CD4-positive, alpha-beta memory T cell (primary cell): ENCODE measurements around the gene AP5S1. TPM values are rescaled to one million over a fixed set of nuclear protein-coding genes. Genes with fewer than 3 reads are reported as not detected.
A peak's percentile ranks its signal among the peaks of the same experiment; 100 is the strongest.
"Not testable (repeated sequence)": the region's sequence is repeated elsewhere in the genome, so short reads cannot be mapped to it uniquely, and the experiment has no call there.

ENCODE experiments used
- CTCF ChIA-PET: fragments of 350-600 bp; sonication (Branson Sonifier 250); formaldehyde crosslinking; loops from one replicate; lab custom pipeline; 2021; ENCODE audit warnings: inconsistent platforms; ENCODE audit not compliant: partially characterized antibody; lab: Charles Lee
- POLR2A ChIA-PET: fragments of 350-600 bp; sonication (Branson Sonifier 250); formaldehyde crosslinking; loops from one replicate; lab custom pipeline; 2021; ENCODE audit not compliant: partially characterized antibody; lab: Charles Lee
- DNase-seq, 5 donors: peaks; one replicate each; pipeline versions ENCODE4 v3.0.0 to v3.0.0-alpha.2; 2020 to 2022; ENCODE audit warnings: mixed read lengths in 1 of 5
- H3K27ac ChIP-seq: one replicate; pipeline ENCODE4 v1.7.0; 2013; ENCODE audit warnings: low read depth, low read length
- H3K27me3 ChIP-seq: 2 replicates; pipeline ENCODE4 v1.7.0; 2013; ENCODE audit warnings: mild to moderate bottlenecking, low read length, moderate library complexity; ENCODE audit not compliant: insufficient read depth
- H3K36me3 ChIP-seq: 2 replicates; pipeline ENCODE4 v1.7.0; 2013; ENCODE audit warnings: mild to moderate bottlenecking, low read length, moderate library complexity; ENCODE audit not compliant: insufficient read depth
- H3K4me1 ChIP-seq: 2 replicates; pipeline ENCODE4 v1.7.0; 2013; ENCODE audit warnings: mild to moderate bottlenecking, low read length, moderate library complexity; ENCODE audit not compliant: insufficient read depth
- H3K4me3 ChIP-seq, 2 donors: one replicate each; pipeline ENCODE4 v1.7.0; 2013; ENCODE audit warnings: low read length in 2 of 2, mild to moderate bottlenecking in 1 of 2
- H3K9me3 ChIP-seq, 2 donors: one replicate each; pipeline ENCODE4 v1.7.0; 2013; ENCODE audit warnings: low read length in 2 of 2, control low read depth in 1 of 2; ENCODE audit not compliant: control insufficient read depth in 1 of 2
- H3K27ac Mint-ChIP-seq, 7 donors: one replicate each; pipeline ENCODE4 v1.8.0; 2020 to 2021; ENCODE audit warnings: mixed read lengths in 7 of 7, mild to moderate bottlenecking in 6 of 7, inconsistent platforms in 3 of 7, moderate library complexity in 3 of 7
- H3K27me3 Mint-ChIP-seq, 2 donors: one replicate each; pipeline ENCODE4 v1.8.0; 2020 to 2021; ENCODE audit warnings: mixed read lengths in 2 of 2
- H3K36me3 Mint-ChIP-seq, 2 donors: one replicate each; pipeline ENCODE4 v1.8.0; 2020 to 2021; ENCODE audit warnings: mixed read lengths in 2 of 2, inconsistent platforms in 1 of 2, mild to moderate bottlenecking in 1 of 2
- H3K4me1 Mint-ChIP-seq, 4 donors: one replicate each; pipeline ENCODE4 v1.8.0; 2020 to 2021; ENCODE audit warnings: mixed read lengths in 4 of 4, mild to moderate bottlenecking in 1 of 4
- H3K4me3 Mint-ChIP-seq, 8 donors: one replicate each; pipeline ENCODE4 v1.8.0; 2020 to 2021; ENCODE audit warnings: mixed read lengths in 8 of 8, mild to moderate bottlenecking in 7 of 8, moderate library complexity in 6 of 8, inconsistent platforms in 3 of 8
- H3K9me3 Mint-ChIP-seq, 8 donors: one replicate each; pipeline ENCODE4 v1.8.0; 2020 to 2021; ENCODE audit warnings: mixed read lengths in 8 of 8, mild to moderate bottlenecking in 5 of 8, inconsistent platforms in 3 of 8, moderate library complexity in 1 of 8
- intact Hi-C: fragments of 100-400 bp; cut with micrococcal nuclease; formaldehyde crosslinking; loops from one replicate; pipeline ENCODE4 v1.15.1; 2023
- polyA plus RNA-seq, 2 donors: library from polyadenylated mRNA; unstranded; fragments of 300-500 nt; fragmentation: Illumina TruSeq; gene quantifications; one replicate each; pipeline ENCODE4 v1.2.3, GENCODE V29; 2021
- total RNA-seq, 2 experiments: library from RNA; stranded (reverse); gene quantifications; one replicate each; pipeline ENCODE4 v1.2.3, GENCODE V29; 2021

The AP5S1 gene
- total and polyA plus RNA-seq, 4 experiments from 2014 or later, result 10.4 to 16.8 (median 12.8) TPM

GRCh38 chr20:3788685-3789155, 31.6 kb upstream of the AP5S1 start:
- H3K4me3 ChIP-seq, result no peak overlapping the region
- peaks cover 0 to 4% of the 10 kb centered on the region in 2 donors for H3K36me3 Mint-ChIP-seq
- H3K27me3 Mint-ChIP-seq, result no peaks in the 10 kb centered on the region
- no peaks in the 10 kb centered on the region for H3K36me3 ChIP-seq
- CTCF ChIA-PET, result interaction anchor here (1.2 to 5.6 kb wide), 4 partner anchors 21 to 69 kb away, joined by 5 to 61 read pairs (median 16); partner anchors contain the start of gene ADISSP
- peaks cover 18 to 33% (median 27%) of the 10 kb centered on the region in 4 donors for H3K4me1 Mint-ChIP-seq
- POLR2A ChIA-PET, result interaction anchor here (0.6 to 10.0 kb wide), 5 partner anchors 11 to 294 kb away, joined by 3 to 180 read pairs (median 37); partner anchors contain the start of gene AP5S1
- H3K27ac ChIP-seq, result no peak overlapping the region
- H3K9me3 ChIP-seq, result no peaks in the 10 kb centered on the region
- no peaks in the 10 kb centered on the region for H3K27me3 ChIP-seq
- H3K4me3 Mint-ChIP-seq, result peak overlapping the region; percentile 10 to 81 (median 62)
- peak overlapping the region in 4 of 7 donors; percentile 19 to 88 (median 74) for H3K27ac Mint-ChIP-seq
- H3K4me1 ChIP-seq, result peaks cover 37% of the 10 kb centered on the region
- H3K9me3 Mint-ChIP-seq, result peaks cover 0 to 2% (median 0%) of the 10 kb centered on the region in 8 donors
- intact Hi-C loops, result no loop called here
- DNase-seq, result no peak

GRCh38 chr20:3789201-3789600, 31.1 kb upstream of the AP5S1 start:
- peak overlapping the region in 3 of 8 donors; percentile 10 to 70 (median 60) for H3K4me3 Mint-ChIP-seq
- H3K27ac Mint-ChIP-seq, result peak overlapping the region in 2 of 7 donors; percentile 19 to 88
- ChIA-PET POLR2A (interaction anchor here (0.6 to 10.0 kb wide), 5 partner anchors 10 to 294 kb away, joined by 3 to 180 read pairs (median 37); partner anchors contain the start of gene AP5S1), CTCF (interaction anchor here (5.6 kb wide), 1 partner anchor 66 kb away, joined by 61 read pairs; no protein-coding TSS in a partner anchor)
- H3K4me3 ChIP-seq, intact Hi-C loops, H3K9me3 ChIP-seq, H3K27me3 Mint-ChIP-seq, H3K27me3 ChIP-seq, H3K27ac ChIP-seq, H3K9me3 Mint-ChIP-seq, H3K36me3 ChIP-seq, H3K36me3 Mint-ChIP-seq, DNase-seq: not testable (repeated sequence)
- peaks cover 19 to 34% (median 27%) of the 10 kb centered on the region in 4 donors for H3K4me1 Mint-ChIP-seq
- H3K4me1 ChIP-seq, result peaks cover 35% of the 10 kb centered on the region

GRCh38 chr20:3794168-3794567, 26.2 kb upstream of the AP5S1 start:
- DNase-seq, H3K9me3 Mint-ChIP-seq, H3K27me3 ChIP-seq, H3K27me3 Mint-ChIP-seq, H3K27ac ChIP-seq, H3K4me3 ChIP-seq, H3K9me3 ChIP-seq, H3K36me3 ChIP-seq: not testable (repeated sequence)
- peaks cover 24 to 28% of the 10 kb centered on the region in 2 donors for H3K36me3 Mint-ChIP-seq
- H3K27ac Mint-ChIP-seq, result peak overlapping the region in 2 of 7 donors; percentile 59 to 73
- peaks cover 18 to 38% (median 25%) of the 10 kb centered on the region in 4 donors for H3K4me1 Mint-ChIP-seq
- H3K4me1 ChIP-seq, result peaks cover 22% of the 10 kb centered on the region
- intact Hi-C loops, result loop anchor here (2.0 kb wide), 1 partner anchor 61 kb away; no protein-coding TSS in a partner anchor
- peak overlapping the region in 2 of 8 donors; percentile 21 to 26 for H3K4me3 Mint-ChIP-seq
- CTCF ChIA-PET, result interaction anchor here (3.5 kb wide), 1 partner anchor 17 kb away, joined by 36 read pairs; no protein-coding TSS in a partner anchor
- POLR2A ChIA-PET, result interaction anchor here (1.9 to 2.3 kb wide), 2 partner anchors 13 to 61 kb away, joined by 9 to 10 read pairs; partner anchors contain the start of gene SPEF1

- peak overlapping the region; percentile 89 to 95 (median 92) for H3K4me3 Mint-ChIP-seq
- CTCF ChIA-PET, result interaction anchor here (1.0 to 3.5 kb wide), 6 partner anchors 16 to 60 kb away, joined by 3 to 36 read pairs (median 10); partner anchors contain the start of gene AP5S1
- no peaks in the 10 kb centered on the region for H3K27me3 Mint-ChIP-seq
- intact Hi-C loops, result loop anchor here (2.0 kb wide), 1 partner anchor 60 kb away; no protein-coding TSS in a partner anchor
- peak overlapping the region; percentile 86 for H3K27ac ChIP-seq
- no peak for DNase-seq
- POLR2A ChIA-PET, result interaction anchor here (1.9 to 3.0 kb wide), 4 partner anchors 8 to 60 kb away, joined by 7 to 36 read pairs (median 10); partner anchors contain the start of genes CENPB and SPEF1
- peak overlapping the region; percentile 94 to 98 (median 97) for H3K27ac Mint-ChIP-seq
- H3K36me3 Mint-ChIP-seq, result peaks cover 29 to 33% of the 10 kb centered on the region in 2 donors
- peaks cover 21 to 45% (median 30%) of the 10 kb centered on the region in 4 donors for H3K4me1 Mint-ChIP-seq
- H3K9me3 ChIP-seq, result no peaks in the 10 kb centered on the region
- peak overlapping the region; percentile 66 to 91 for H3K4me3 ChIP-seq
- H3K27me3 ChIP-seq, result no peaks in the 10 kb centered on the region
- H3K36me3 ChIP-seq, result peaks cover 4% of the 10 kb centered on the region
- H3K4me1 ChIP-seq, result peaks cover 29% of the 10 kb centered on the region
- H3K9me3 Mint-ChIP-seq, result peaks cover 0 to 1% (median 0%) of the 10 kb centered on the region in 8 donors
Measured at GRCh38 chr20:3794701-3795420, 25.5 kb upstream of the AP5S1 start.

GRCh38 chr20:3795511-3796468, 24.6 kb upstream of the AP5S1 start, which contains the start of gene CDC25B:
CDC25B (plus strand) TSS chr20:3796310; CDS start chr20:3796532, 222 bp downstream.
- Mint-ChIP-seq H3K36me3 (peaks cover 35 to 41% of the 10 kb centered on the region in 2 donors), H3K27me3 (no peaks in the 10 kb centered on the region), H3K4me1 (peaks cover 21 to 54% (median 35%) of the 10 kb centered on the region in 4 donors), H3K4me3 (peak within 1 kb of the TSS; percentile 98 to 100 (median 100)), H3K27ac (peak within 1 kb of the TSS; percentile 95 to 99 (median 97)), H3K9me3 (no peaks in the 10 kb centered on the region)
- H3K36me3 ChIP-seq, result peaks cover 12% of the 10 kb centered on the region
- CTCF ChIA-PET, result interaction anchor here (1.0 to 3.5 kb wide), 9 partner anchors 8 to 59 kb away, joined by 3 to 36 read pairs (median 6); partner anchors contain the start of gene AP5S1
- peak; percentile 83 to 94 (median 85) for DNase-seq
- H3K4me1 ChIP-seq, result peaks cover 38% of the 10 kb centered on the region
- peak within 1 kb of the TSS; percentile 94 to 97 for H3K4me3 ChIP-seq
- no peaks in the 10 kb centered on the region for H3K9me3 ChIP-seq
- intact Hi-C loops, result loop anchor here (1.0 to 2.0 kb wide), 5 partner anchors 9 to 59 kb away; partner anchors contain the start of genes AP5S1 and CENPB
- H3K27ac ChIP-seq, result peak within 1 kb of the TSS; percentile 86
- POLR2A ChIA-PET, result interaction anchor here (0.8 to 3.0 kb wide), 8 partner anchors 9 to 1331 kb away, joined by 3 to 36 read pairs (median 8); partner anchors contain the start of genes ADISSP, CDS2, CENPB and PANK2
- H3K27me3 ChIP-seq, result no peaks in the 10 kb centered on the region
